Type B pancreatic cell (in vitro differentiated cells): Measurements from ENCODE around the gene COL6A3. TPM values are rescaled to one million over a fixed set of nuclear protein-coding genes. Genes with fewer than 3 reads are reported as not detected.

Experiments used
- DNase-seq: peaks from one replicate; pipeline ENCODE4 v3.0.0; 2021; ENCODE audit warnings: mixed read lengths; ENCODE audit not compliant: unreplicated experiment; ENCODE audit errors: extremely low spot score
- H3K27ac Mint-ChIP-seq: 2 replicates; pipeline ENCODE4 v1.8.0; 2021; ENCODE audit warnings: mild to moderate bottlenecking, mixed read lengths
- H3K27me3 Mint-ChIP-seq: 2 replicates; pipeline ENCODE4 v1.8.0; 2021; ENCODE audit warnings: mixed read lengths
- H3K36me3 Mint-ChIP-seq: 2 replicates; pipeline ENCODE4 v1.8.0; 2021; ENCODE audit warnings: mixed read lengths
- H3K4me1 Mint-ChIP-seq: one replicate; pipeline ENCODE4 v1.8.0; 2021; ENCODE audit warnings: mixed read lengths; ENCODE audit not compliant: unreplicated experiment
- H3K4me3 Mint-ChIP-seq: 2 replicates; pipeline ENCODE4 v1.8.0; 2021; ENCODE audit warnings: mild to moderate bottlenecking, mixed read lengths
- H3K9me3 Mint-ChIP-seq: 2 replicates; pipeline ENCODE4 v1.8.0; 2021; ENCODE audit warnings: mixed read lengths
- total RNA-seq: library from RNA; stranded (reverse); gene quantifications from 2 replicates; pipeline ENCODE4 v1.2.1, GENCODE V29; 2021; ENCODE audit warnings: low replicate concordance
- TF ChIP-seq, protein P1 (sequence below): fragments of 200-600 bp; sonication (generic); conservative IDR thresholded peaks from 2 replicates; pipeline ENCODE4 v1.5.0; 2021; ENCODE audit warnings: antibody characterized with exemption, mild to moderate bottlenecking

The COL6A3 gene
- total RNA-seq, 1 donor from 2014 or later: 157 TPM

DNA sequence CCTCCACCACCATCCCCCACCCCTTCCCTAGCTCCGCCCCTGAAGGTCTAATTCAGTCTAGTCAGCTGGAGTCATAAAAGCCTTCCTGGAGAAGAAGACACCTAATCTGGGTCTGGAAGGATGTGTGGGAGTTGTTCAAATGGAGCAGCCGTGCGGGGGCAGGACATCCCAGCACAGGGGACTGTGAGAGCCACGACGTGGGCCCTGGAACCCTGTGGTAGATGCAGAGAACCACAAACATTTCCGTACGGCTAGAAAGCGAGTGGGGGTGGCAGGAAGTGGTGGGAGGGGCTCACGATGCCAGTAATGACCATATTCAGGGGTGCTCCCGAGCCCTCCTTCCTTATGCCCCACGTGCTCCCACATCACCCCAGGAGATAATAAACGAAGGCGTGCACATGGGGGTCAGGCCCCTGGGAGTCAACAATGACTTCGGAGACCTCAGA, 20.9 kb upstream of the COL6A3 start:
- DNase-seq: no peak
- H3K9me3 Mint-ChIP-seq: no peaks in the 10 kb centered on the region
- H3K36me3 Mint-ChIP-seq: no peaks in the 10 kb centered on the region
- H3K27ac Mint-ChIP-seq: no peak overlapping the region
- H3K4me1 Mint-ChIP-seq: peaks cover 31% of the 10 kb centered on the region
- H3K27me3 Mint-ChIP-seq: peaks cover 18% of the 10 kb centered on the region
- TF ChIP-seq, protein P1, sequence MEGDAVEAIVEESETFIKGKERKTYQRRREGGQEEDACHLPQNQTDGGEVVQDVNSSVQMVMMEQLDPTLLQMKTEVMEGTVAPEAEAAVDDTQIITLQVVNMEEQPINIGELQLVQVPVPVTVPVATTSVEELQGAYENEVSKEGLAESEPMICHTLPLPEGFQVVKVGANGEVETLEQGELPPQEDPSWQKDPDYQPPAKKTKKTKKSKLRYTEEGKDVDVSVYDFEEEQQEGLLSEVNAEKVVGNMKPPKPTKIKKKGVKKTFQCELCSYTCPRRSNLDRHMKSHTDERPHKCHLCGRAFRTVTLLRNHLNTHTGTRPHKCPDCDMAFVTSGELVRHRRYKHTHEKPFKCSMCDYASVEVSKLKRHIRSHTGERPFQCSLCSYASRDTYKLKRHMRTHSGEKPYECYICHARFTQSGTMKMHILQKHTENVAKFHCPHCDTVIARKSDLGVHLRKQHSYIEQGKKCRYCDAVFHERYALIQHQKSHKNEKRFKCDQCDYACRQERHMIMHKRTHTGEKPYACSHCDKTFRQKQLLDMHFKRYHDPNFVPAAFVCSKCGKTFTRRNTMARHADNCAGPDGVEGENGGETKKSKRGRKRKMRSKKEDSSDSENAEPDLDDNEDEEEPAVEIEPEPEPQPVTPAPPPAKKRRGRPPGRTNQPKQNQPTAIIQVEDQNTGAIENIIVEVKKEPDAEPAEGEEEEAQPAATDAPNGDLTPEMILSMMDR: no peak
- no peak overlapping the region for H3K4me3 Mint-ChIP-seq

DNA sequence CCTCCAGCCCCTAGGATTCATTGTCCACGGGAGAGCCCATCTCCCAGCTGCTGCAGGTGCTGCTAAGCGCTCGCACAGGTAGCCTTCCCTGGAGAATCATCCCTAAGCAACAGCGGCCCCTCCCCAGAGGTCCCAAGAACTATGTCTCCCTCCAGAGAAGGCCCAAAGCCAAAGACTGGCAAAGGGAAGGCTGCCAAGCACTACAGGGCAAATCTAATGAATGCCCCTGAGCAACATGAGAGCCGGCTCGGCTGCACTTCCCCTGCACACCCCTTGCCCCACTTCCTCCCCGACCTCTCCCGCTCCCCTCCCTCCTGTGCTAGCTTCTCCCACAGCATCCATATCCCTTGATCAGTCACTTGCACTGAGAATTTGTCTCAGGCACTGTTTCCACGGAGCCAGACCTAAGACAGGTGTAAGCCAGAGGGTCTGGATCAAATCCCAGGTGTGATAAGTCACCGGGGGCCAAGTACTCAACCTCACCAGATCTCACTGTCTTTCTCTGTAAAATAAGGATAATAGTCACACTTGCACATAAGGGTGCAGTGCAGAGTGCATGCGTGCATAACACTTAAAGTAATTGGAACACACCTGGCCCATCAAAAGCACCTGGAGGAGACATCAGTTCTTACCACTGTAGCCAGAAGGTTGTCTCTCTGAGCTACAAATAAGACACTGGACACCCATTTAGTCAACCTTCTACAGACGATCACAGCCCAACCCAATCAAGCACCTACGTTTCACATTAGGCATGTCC, 20.1 kb upstream of the COL6A3 start:
- Mint-ChIP-seq H3K27me3 (peaks cover 16% of the 10 kb centered on the region), H3K4me3 (no peak overlapping the region), H3K27ac (no peak overlapping the region), H3K36me3 (no peaks in the 10 kb centered on the region), H3K4me1 (peaks cover 31% of the 10 kb centered on the region), H3K9me3 (no peaks in the 10 kb centered on the region)
- no peak for DNase-seq
- TF ChIP-seq, protein P1: no peak

DNA sequence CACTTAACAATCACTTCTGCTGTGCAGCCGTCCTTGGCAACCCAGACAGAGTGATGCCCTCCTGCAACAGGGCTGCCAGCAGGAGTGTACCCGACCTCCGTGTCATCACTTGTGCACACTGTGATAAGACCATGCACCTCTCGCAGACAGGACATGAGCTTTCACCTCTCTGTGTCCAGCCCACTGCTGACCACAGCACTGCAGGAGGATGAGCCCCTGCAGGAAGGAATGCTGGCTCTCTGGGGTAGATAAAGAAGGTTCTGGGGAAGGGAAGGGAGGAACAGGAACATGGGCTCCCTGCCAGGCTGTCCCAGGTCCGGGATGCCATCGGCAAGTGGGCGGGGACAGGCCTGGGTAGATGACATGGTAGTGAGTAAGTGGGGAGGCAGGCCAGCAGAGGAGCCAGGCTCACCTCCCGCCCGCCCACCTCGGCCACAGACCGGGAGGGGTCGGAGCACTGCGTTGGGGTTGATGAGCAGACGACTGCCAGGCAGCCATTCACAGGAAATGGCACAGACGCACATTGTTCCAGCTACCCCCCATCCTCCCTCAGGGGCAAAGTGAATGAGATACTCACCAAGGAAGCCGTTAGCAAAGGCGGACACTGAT, 18.6 kb upstream of the COL6A3 start:
- peaks cover 22% of the 10 kb centered on the region for H3K4me1 Mint-ChIP-seq
- H3K9me3 Mint-ChIP-seq: no peaks in the 10 kb centered on the region
- H3K4me3 Mint-ChIP-seq: no peak overlapping the region
- no peak for DNase-seq
- no peaks in the 10 kb centered on the region for H3K36me3 Mint-ChIP-seq
- H3K27ac Mint-ChIP-seq: no peak overlapping the region
- peaks cover 27% of the 10 kb centered on the region for H3K27me3 Mint-ChIP-seq
- TF ChIP-seq, protein P1: no peak

DNA sequence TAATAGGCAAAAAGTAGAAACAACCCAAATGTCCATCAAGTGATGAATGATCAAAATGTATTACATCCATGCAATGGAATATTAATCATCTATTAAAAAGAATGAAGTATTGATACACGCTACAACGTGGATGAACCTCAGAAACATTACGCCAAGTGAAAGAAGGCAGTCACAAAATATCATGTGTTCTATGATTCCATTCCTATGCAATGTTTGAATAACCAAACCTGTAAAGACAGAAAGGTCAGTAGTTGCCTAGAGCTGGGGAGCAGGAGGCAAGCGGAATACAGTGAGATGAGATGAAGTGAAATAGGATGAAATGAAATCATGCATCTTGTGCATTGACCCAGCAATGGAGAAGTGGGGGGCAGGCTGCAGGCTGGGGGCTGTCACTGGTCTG, 17.9 kb upstream of the COL6A3 start:
- Mint-ChIP-seq H3K4me3 (no peak overlapping the region), H3K27me3 (peaks cover 27% of the 10 kb centered on the region), H3K9me3 (peaks cover under 1% of the 10 kb centered on the region), H3K36me3 (no peaks in the 10 kb centered on the region), H3K27ac (no peak overlapping the region), H3K4me1 (peaks cover 22% of the 10 kb centered on the region)
- DNase-seq: no peak
- TF ChIP-seq, protein P1: no peak

DNA sequence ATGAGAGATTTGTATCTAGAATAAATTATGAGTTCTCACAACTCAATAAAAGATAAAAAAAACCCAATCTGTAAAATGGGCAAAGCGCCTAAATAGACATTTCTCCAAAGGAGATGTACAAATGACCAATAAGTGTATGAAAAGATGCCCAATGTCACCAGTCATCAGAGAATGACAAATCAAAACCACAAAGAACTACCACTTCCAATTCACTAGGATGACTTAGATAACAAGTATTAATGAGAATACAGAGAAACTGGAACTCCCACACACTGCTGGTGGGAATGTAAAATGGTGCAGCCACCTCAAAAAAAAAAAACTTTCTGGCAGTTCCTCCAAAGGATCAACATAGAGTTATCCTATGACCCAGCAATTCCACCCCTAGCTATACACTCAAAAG, 17.4 kb upstream of the COL6A3 start:
- Mint-ChIP-seq H3K4me3 (no peak overlapping the region), H3K36me3 (no peaks in the 10 kb centered on the region), H3K4me1 (peaks cover 22% of the 10 kb centered on the region), H3K27ac (no peak overlapping the region), H3K27me3 (peaks cover 27% of the 10 kb centered on the region), H3K9me3 (peaks cover 4% of the 10 kb centered on the region)
- TF ChIP-seq, protein P1: no peak
- no peak for DNase-seq
